GM18870 (cell line): ENCODE data around the gene S100A5.

ENCODE experiments used
- ATAC-seq: cut with Tn5 transposase; IDR thresholded peaks from one replicate; pipeline ENCODE4 v1.9.1; 2021; ENCODE audit warnings: moderate library complexity; ENCODE audit not compliant: unreplicated experiment

The S100A5 gene

GRCh38 chr1:153513023-153513422 lies 27.7 kb downstream of the S100A5 start:
- no peak for ATAC-seq

- no peak for ATAC-seq
Observed at GRCh38 chr1:153510984-153511410, 29.7 kb downstream of the S100A5 start.

DNA sequence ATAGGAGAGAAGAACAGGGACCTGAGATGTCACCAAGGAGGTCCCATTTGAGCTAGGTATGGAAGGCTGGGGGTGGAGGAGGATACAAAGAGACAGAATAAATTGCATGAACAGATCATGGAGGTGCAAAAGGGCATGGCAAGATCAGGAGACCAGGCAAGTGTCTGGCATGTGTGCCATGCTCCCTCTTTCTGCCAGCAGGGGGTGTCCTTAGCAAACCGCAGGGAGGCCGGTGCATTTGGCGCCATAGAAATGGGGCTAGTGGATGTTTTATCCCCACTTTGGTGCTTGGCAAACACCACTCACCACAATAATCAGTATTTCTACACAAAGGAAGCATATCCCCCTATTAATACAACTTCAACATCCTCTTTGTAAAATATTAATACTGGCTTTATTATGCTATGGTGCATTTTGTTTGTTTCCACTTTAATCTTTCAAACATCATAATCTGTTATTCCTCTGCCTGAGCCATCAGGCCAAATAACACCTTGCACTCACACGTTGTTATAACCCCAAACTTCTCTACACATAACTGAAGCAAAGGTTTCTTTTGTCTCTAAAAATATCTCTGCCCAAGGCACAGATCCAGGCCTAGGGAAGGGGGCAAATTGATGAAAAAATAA lies 30.9 kb downstream of the S100A5 start:
- ATAC-seq: no peak

DNA sequence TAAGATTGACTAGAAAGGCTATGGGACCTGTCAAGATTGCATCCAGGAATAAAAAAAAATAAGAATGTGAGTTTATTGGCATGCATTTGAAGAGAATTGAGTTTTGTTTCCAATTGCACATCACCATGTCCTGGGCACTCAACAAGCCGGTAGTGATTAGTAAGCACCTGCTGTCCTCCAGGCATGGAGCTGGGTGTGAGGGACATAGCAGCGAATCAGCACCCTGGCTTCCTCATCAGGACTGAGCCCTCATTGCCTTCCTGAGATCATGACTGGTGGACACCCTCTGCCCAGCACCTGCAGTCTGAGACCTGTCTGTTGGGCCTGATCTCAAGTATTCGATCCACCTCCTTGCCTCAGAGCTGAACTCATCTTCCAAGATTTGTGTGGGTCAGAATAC lies 31.7 kb downstream of the S100A5 start:
- no peak for ATAC-seq

- no peak for ATAC-seq
Observed at GRCh38 chr1:153507926-153508583, 32.7 kb downstream of the S100A5 start.

GRCh38 chr1:153506831-153507413 lies 33.8 kb downstream of the S100A5 start:
- no peak for ATAC-seq

GRCh38 chr1:153506386-153506785 lies 34.3 kb downstream of the S100A5 start:
- no peak for ATAC-seq

DNA sequence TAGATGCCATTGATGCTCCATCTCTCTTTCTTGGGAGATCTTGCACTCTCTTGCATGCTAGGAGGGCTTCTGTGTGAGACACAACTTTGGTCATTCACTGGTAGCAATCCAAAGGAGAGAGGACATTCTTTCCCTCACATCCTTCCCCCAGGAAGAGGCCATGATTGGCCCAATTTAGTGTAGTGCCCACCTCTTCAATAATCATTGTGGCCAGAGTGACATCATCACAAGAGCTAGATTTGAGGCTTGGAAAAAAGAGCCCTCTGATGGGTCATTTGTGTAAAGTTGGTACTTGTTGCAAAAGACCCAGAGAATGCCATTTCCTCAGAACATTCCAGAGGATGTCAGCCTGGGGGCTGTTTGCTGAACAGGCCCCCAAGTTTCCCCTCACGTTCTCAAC lies 35.2 kb downstream of the S100A5 start:
- ATAC-seq: no peak

GRCh38 chr1:153503766-153504165 lies 37.0 kb downstream of the S100A5 start:
- ATAC-seq: no peak

DNA sequence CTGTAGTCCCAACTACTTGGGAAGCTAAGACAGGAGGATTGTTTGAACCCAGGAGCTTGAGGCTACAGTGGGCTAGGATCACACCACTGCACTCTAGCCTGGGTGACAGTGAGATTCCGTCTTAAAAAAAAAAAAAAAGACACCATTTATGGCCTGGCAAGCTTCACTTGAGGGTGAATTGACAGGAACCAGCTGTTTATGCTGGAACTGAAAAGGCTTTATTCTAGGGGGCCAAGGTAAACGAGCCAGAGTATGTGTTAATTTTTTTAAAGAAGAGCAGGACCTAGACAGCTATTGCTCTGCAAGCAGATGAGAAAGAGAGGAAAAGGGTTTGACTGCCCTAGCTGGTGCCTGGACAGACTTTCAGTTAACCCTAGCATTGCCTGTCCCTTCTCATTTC lies 42.0 kb downstream of the S100A5 start:
- no peak for ATAC-seq

DNA sequence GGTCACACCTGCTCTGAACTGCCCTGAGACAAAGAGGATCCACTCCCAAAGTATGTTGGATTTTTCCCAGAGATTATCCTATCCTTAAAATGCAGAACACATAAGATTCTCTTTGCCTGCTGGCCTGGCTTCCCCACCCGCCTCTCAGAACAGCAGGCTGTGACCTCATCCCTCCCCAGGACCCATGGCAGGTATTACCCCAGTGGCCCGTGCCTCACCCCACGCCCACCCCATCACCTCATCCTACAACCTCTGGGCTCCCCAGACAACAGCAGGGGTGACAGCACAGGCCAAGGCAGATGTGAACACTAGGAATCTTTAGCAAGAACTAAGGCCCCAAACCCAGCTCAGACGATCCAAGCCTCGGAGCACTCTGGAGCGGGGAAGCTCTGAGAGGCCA lies 45.2 kb downstream of the S100A5 start:
- ATAC-seq: no peak

GRCh38 chr1:153494976-153495535 lies 45.7 kb downstream of the S100A5 start:
- no peak for ATAC-seq

GRCh38 chr1:153493343-153493960 lies 47.3 kb downstream of the S100A5 start:
- ATAC-seq: no peak

- no peak for ATAC-seq
Observed at GRCh38 chr1:153490272-153491051, 50.3 kb downstream of the S100A5 start.

DNA sequence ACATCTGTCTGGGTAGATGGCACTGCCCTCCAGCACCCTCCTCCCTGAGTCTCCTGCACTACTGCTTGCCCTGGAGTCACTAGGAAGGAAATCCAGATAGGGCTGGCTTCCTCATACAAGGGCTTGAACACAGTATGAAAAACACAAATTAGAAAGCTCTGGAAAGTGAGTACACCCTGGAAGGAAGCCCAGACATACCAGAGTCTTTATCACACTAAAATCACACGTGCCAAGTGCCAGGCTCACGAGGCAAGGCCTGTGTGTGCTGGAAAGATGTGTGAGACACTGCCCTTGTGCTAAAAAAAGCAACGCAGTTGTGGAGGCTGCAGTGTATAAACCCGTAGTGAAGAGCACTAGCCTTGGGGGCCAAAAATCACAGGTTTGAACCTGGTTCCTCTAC lies 52.0 kb downstream of the S100A5 start:
- ATAC-seq: no peak

DNA sequence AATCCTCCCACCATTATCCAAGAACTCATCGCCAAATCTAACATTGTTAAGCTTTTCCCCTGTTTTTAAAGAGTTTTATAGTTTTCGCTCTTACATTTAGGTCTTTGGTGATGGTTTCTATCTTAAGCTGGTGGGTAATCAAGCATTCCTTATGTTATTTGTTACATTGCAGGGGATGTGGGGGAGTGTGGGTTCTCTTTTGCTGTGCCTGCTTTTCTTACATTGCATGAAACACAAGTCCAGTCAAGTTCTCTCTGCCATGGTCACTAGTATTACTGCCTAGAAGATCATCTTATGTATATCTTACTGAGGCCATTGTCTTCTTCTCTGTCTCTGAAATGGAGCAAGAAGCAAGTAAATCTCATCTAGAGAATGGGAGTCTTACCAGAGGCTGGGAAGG lies 53.0 kb downstream of the S100A5 start:
- no peak for ATAC-seq
